GM12878 (cell line): ENCODE results near the gene EIF3A. TPM values are rescaled to one million over a fixed set of nuclear protein-coding genes. Genes with fewer than 3 reads are reported as not detected.
A peak's percentile ranks its signal among the peaks of the same experiment; 100 is the strongest.

Experiments
- ASH2L ChIP-seq: fragments of 300-600, 200-600 bp; sonication (generic); IDR thresholded peaks from 2 replicates; pipeline ENCODE4 v1.6.1; 2017; ENCODE audit warnings: low read depth, mild to moderate bottlenecking, borderline replicate concordance
- CHD4 ChIP-seq: fragments of 200-600 bp; sonication (generic); IDR thresholded peaks from 2 replicates; pipeline ENCODE4 v1.6.1; 2016; ENCODE audit warnings: mild to moderate bottlenecking
- FOXK2 ChIP-seq: fragments of 450-650 bp; IDR thresholded peaks from 2 replicates; pipeline ENCODE4 v1.6.1; 2017; ENCODE audit warnings: mild to moderate bottlenecking, moderate library complexity
- GABPA ChIP-seq: IDR thresholded peaks from 2 replicates; pipeline ENCODE4 v1.6.1; 2014; ENCODE audit warnings: antibody characterized with exemption, low read depth, mild to moderate bottlenecking, inconsistent platforms
- JUNB ChIP-seq: IDR thresholded peaks from 2 replicates; pipeline ENCODE4 v1.6.1; 2016; ENCODE audit warnings: antibody characterized with exemption, mild to moderate bottlenecking
- NFYB ChIP-seq: IDR thresholded peaks from 2 replicates; pipeline ENCODE4 v1.6.1; 2011; ENCODE audit warnings: low read depth, mild to moderate bottlenecking, low read length, improper control_type of control experiment, moderate library complexity; ENCODE audit not compliant: insufficient read depth
- NRF1 ChIP-seq: conservative IDR thresholded peaks from 2 replicates; pipeline ENCODE4 v1.6.1; 2011; ENCODE audit warnings: mild to moderate bottlenecking, low read depth, low read length, improper control_type of control experiment
- PAX5 ChIP-seq: IDR thresholded peaks from 2 replicates; pipeline ENCODE4 v1.6.1; 2011; ENCODE audit warnings: low read depth, low read length, borderline replicate concordance
- POLR2AphosphoS5 ChIP-seq: IDR thresholded peaks from 2 replicates; pipeline ENCODE4 v1.6.1; 2011; ENCODE audit warnings: mild to moderate bottlenecking, low read length, inconsistent platforms
- RCOR1 ChIP-seq: conservative IDR thresholded peaks from 2 replicates; pipeline ENCODE4 v1.6.1; 2012; ENCODE audit warnings: low read depth, low read length, improper control_type of control experiment
- SIN3A ChIP-seq: IDR thresholded peaks from 2 replicates; pipeline ENCODE4 v1.6.1; 2012; ENCODE audit warnings: low read depth, low read length, improper control_type of control experiment
- SP1 ChIP-seq: IDR thresholded peaks from one replicate; pipeline ENCODE4 v1.6.1; 2011; ENCODE audit warnings: low read depth, low read length
- SRF ChIP-seq, 2 experiments: IDR thresholded peaks; 2 replicates each; pipeline ENCODE4 v1.6.1; 2011; ENCODE audit warnings: low read depth in 2 of 2, low read length in 2 of 2, mild to moderate bottlenecking in 1 of 2, moderate library complexity in 1 of 2
- TARDBP ChIP-seq: IDR thresholded peaks from 2 replicates; pipeline ENCODE4 v1.6.1; 2016; ENCODE audit warnings: borderline replicate concordance
- YY1 ChIP-seq: IDR thresholded peaks from 2 replicates; pipeline ENCODE4 v1.6.1; 2011; ENCODE audit warnings: low read depth, mild to moderate bottlenecking, low read length
- ZNF207 ChIP-seq: fragments of 450-650 bp; IDR thresholded peaks from 2 replicates; pipeline ENCODE4 v1.6.1; 2014; ENCODE audit warnings: antibody characterized with exemption, mild to moderate bottlenecking, borderline replicate concordance
- ZNF622 ChIP-seq: fragments of 450-650 bp; IDR thresholded peaks from 2 replicates; pipeline ENCODE4 v1.6.1; 2017; ENCODE audit warnings: mild to moderate bottlenecking, inconsistent platforms
- polyA plus RNA-seq, 11 experiments: library from polyadenylated mRNA; depleted of rRNA in 4 of 11; unstranded in 6 of 11; stranded (reverse) in 5 of 11; fragments of >200 nt; fragmentation: Nextera tagmentation in 4 of 11; fragmentation: Illumina TruSeq in 1 of 11; extraction: Ambion mirVana in 4 of 11; extraction: Trizol in 1 of 11; gene quantifications; 1 replicate in 1 of 11; 2 replicates in 10 of 11; pipeline versions ENCODE4 v1.2.1 to v1.2.3, GENCODE V29; 2011 to 2016; ENCODE audit warnings: inconsistent platforms in 2 of 11, missing spikeins in 2 of 11, low read depth in 1 of 11
- total RNA-seq, 4 experiments: library from RNA; depleted of rRNA in 3 of 4; stranded (reverse); fragments of >200 nt in 3 of 4; fragmentation: Illumina TruSeq in 1 of 4; extraction: Trizol in 1 of 4; gene quantifications; 2 replicates each; pipeline versions ENCODE4 v1.2.1 to v1.2.3, GENCODE V29; 2013 to 2021
- TF ChIP-seq, protein P1 (sequence below): fragments of 450-650 bp; IDR thresholded peaks from 2 replicates; pipeline ENCODE4 v1.6.1; 2017; ENCODE audit warnings: antibody characterized with exemption, mild to moderate bottlenecking, moderate library complexity
- TF ChIP-seq, protein P2 (sequence below): IDR thresholded peaks from 2 replicates; pipeline ENCODE4 v1.6.1; 2011; ENCODE audit warnings: borderline replicate concordance, low read depth, mild to moderate bottlenecking, moderate library complexity, low read length; ENCODE audit not compliant: insufficient read depth, poor library complexity, severe bottlenecking
- TF ChIP-seq, protein P3 (sequence below): fragments of 450-650 bp; IDR thresholded peaks from 2 replicates; pipeline ENCODE4 v1.6.1; 2014; ENCODE audit warnings: mild to moderate bottlenecking
- TF ChIP-seq, protein P4 (sequence below): IDR thresholded peaks from 2 replicates; pipeline ENCODE4 v1.6.1; 2012; ENCODE audit warnings: low read length, inconsistent platforms
- TF ChIP-seq, protein P5 (sequence below): IDR thresholded peaks from 2 replicates; pipeline ENCODE4 v1.6.1; 2012; ENCODE audit warnings: low read depth, low read length, improper control_type of control experiment
- TF ChIP-seq, protein P6 (sequence below): IDR thresholded peaks from 2 replicates; pipeline ENCODE4 v1.6.1; 2012; ENCODE audit warnings: low read depth, low read length, improper control_type of control experiment

EIF3A gene
- total and polyA plus RNA-seq, 10 of the 15 experiments (the other 5 are each of a cell fraction or from before 2014, with no cell fraction given): 42.3 to 195 (median 96.3) TPM

DNA sequence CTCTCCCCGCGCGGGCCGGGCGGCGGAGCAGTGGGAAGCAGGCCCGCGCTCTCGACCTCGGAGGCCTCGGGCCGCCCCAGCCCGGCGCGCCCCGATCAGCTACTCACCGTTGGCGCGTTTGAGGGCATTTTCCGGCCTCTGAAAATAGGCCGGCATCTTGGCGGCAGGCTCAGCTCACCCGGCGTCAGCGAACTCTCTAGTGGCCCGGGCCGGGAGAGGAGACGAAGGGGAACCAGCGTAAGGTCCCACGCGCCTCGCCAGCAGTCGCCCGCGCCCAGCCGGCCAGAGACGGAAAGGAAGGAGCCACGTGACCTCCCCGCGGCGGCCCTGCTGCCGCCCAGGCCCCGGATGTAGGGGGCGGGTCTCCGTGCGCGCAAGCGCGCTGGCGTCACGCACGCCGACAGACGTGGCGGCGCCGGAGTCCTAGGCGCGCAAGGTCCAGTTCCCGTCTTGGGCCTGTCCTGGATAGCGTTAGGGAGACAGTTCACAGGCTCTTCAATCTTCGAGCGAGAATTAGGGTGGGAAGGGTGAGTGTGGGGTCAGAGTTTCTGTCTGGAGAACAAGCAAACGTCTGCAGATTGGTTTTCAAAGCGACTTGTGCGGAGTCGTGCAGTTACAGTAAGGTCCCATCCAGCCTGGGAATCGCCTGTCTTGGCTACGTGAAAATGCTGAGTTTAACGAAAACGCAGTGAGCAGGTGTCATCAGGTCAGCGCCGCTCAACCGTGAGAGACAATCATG, at the start of gene EIF3A (continued):
- TF ChIP-seq, protein P1, sequence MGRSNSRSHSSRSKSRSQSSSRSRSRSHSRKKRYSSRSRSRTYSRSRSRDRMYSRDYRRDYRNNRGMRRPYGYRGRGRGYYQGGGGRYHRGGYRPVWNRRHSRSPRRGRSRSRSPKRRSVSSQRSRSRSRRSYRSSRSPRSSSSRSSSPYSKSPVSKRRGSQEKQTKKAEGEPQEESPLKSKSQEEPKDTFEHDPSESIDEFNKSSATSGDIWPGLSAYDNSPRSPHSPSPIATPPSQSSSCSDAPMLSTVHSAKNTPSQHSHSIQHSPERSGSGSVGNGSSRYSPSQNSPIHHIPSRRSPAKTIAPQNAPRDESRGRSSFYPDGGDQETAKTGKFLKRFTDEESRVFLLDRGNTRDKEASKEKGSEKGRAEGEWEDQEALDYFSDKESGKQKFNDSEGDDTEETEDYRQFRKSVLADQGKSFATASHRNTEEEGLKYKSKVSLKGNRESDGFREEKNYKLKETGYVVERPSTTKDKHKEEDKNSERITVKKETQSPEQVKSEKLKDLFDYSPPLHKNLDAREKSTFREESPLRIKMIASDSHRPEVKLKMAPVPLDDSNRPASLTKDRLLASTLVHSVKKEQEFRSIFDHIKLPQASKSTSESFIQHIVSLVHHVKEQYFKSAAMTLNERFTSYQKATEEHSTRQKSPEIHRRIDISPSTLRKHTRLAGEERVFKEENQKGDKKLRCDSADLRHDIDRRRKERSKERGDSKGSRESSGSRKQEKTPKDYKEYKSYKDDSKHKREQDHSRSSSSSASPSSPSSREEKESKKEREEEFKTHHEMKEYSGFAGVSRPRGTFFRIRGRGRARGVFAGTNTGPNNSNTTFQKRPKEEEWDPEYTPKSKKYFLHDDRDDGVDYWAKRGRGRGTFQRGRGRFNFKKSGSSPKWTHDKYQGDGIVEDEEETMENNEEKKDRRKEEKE: no peak
- TF ChIP-seq NFYB: no peak
- TF ChIP-seq, protein P2, sequence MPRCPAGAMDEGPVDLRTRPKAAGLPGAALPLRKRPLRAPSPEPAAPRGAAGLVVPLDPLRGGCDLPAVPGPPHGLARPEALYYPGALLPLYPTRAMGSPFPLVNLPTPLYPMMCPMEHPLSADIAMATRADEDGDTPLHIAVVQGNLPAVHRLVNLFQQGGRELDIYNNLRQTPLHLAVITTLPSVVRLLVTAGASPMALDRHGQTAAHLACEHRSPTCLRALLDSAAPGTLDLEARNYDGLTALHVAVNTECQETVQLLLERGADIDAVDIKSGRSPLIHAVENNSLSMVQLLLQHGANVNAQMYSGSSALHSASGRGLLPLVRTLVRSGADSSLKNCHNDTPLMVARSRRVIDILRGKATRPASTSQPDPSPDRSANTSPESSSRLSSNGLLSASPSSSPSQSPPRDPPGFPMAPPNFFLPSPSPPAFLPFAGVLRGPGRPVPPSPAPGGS: peak; percentile 17
- TF ChIP-seq ZNF622: no peak
- TF ChIP-seq, protein P3, sequence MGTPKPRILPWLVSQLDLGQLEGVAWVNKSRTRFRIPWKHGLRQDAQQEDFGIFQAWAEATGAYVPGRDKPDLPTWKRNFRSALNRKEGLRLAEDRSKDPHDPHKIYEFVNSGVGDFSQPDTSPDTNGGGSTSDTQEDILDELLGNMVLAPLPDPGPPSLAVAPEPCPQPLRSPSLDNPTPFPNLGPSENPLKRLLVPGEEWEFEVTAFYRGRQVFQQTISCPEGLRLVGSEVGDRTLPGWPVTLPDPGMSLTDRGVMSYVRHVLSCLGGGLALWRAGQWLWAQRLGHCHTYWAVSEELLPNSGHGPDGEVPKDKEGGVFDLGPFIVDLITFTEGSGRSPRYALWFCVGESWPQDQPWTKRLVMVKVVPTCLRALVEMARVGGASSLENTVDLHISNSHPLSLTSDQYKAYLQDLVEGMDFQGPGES: no peak
- peak; percentile 58; the same call in 1 of the 2 replicates for TF ChIP-seq PAX5
- no peak for TF ChIP-seq TARDBP
- peak; percentile 23; the same call in 1 of the 2 replicates for TF ChIP-seq NRF1
- peak; percentile 62 for TF ChIP-seq YY1
- TF ChIP-seq, protein P4, sequence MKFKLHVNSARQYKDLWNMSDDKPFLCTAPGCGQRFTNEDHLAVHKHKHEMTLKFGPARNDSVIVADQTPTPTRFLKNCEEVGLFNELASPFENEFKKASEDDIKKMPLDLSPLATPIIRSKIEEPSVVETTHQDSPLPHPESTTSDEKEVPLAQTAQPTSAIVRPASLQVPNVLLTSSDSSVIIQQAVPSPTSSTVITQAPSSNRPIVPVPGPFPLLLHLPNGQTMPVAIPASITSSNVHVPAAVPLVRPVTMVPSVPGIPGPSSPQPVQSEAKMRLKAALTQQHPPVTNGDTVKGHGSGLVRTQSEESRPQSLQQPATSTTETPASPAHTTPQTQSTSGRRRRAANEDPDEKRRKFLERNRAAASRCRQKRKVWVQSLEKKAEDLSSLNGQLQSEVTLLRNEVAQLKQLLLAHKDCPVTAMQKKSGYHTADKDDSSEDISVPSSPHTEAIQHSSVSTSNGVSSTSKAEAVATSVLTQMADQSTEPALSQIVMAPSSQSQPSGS: no peak; the same call in 1 of the 2 replicates
- peak; percentile 97 for TF ChIP-seq POLR2AphosphoS5
- TF ChIP-seq GABPA: no peak
- TF ChIP-seq, protein P5, sequence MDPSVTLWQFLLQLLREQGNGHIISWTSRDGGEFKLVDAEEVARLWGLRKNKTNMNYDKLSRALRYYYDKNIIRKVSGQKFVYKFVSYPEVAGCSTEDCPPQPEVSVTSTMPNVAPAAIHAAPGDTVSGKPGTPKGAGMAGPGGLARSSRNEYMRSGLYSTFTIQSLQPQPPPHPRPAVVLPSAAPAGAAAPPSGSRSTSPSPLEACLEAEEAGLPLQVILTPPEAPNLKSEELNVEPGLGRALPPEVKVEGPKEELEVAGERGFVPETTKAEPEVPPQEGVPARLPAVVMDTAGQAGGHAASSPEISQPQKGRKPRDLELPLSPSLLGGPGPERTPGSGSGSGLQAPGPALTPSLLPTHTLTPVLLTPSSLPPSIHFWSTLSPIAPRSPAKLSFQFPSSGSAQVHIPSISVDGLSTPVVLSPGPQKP: 0 out of 2 replicates have a peak, but pooled peaks have one; percentile 40
- TF ChIP-seq CHD4: no peak
- 0 out of 2 replicates have a peak, but pooled peaks have one; percentile 21 for TF ChIP-seq ASH2L
- no peak for TF ChIP-seq RCOR1
- peak; percentile 48 for TF ChIP-seq SP1
- TF ChIP-seq, protein P6, sequence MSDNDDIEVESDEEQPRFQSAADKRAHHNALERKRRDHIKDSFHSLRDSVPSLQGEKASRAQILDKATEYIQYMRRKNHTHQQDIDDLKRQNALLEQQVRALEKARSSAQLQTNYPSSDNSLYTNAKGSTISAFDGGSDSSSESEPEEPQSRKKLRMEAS: peak; percentile 91
- no peak for TF ChIP-seq SIN3A
- TF ChIP-seq SRF (IDR thresholded peaks at IDR 0.05; ENCODE audit: low read depth in 2 of 2, low read length in 2 of 2): no peak
- TF ChIP-seq FOXK2: no peak
- no peak for TF ChIP-seq JUNB
- no peak for TF ChIP-seq ZNF207
